GM21528 (cell line): ENCODE measurements around the gene XIAP.
"Not testable (repeated sequence)": the region's sequence is repeated elsewhere in the genome, so short reads cannot be mapped to it uniquely, and the experiment has no call there.

Source experiments
- ATAC-seq: cut with Tn5 transposase; IDR thresholded peaks from one replicate; pipeline ENCODE4 v1.9.1; 2021; ENCODE audit warnings: mild to moderate bottlenecking, moderate library complexity; ENCODE audit not compliant: unreplicated experiment, low FRiP score

XIAP gene

GRCh38 chrX:123873956-123874355, 14.1 kb downstream of the XIAP start:
- no peak for ATAC-seq

GRCh38 chrX:123876177-123876576, 16.3 kb downstream of the XIAP start:
- ATAC-seq: no peak

- ATAC-seq: no peak
These were observed 17.0 kb downstream of the XIAP start for GRCh38 chrX:123876844-123877243.

- peak; percentile 84 for ATAC-seq
These were observed 18.4 kb downstream of the XIAP start for GRCh38 chrX:123878252-123878721.

GRCh38 chrX:123881330-123881729, 21.5 kb downstream of the XIAP start:
- ATAC-seq: no peak

DNA sequence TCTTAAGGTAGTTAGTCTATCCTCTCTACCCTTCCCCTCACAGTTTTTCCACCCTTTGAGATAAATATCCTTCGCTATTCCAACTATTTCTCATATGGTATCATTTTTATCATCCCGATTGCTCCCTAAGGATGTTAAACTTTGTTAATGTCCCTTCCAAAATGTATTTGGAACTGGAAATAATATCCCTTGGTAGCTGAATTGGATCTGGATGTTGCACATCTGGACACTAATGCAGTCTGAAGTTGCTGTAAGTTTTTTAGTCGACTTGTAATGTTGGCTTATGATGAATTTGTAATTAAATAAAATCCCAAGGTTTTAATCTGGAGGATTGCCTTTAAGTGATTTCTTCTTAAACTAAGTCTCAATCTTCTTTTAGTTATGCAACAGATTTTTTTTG, 22.5 kb downstream of the XIAP start:
- no peak for ATAC-seq

GRCh38 chrX:123884809-123885408, 25.1 kb downstream of the XIAP start:
- ATAC-seq: no peak

GRCh38 chrX:123899701-123900100, 39.8 kb downstream of the XIAP start:
- ATAC-seq: no peak

- not testable (repeated sequence) for ATAC-seq
These were observed 43.4 kb downstream of the XIAP start for GRCh38 chrX:123903261-123903660.

- ATAC-seq: no peak
These were observed 45.5 kb downstream of the XIAP start for GRCh38 chrX:123905332-123905731.

DNA sequence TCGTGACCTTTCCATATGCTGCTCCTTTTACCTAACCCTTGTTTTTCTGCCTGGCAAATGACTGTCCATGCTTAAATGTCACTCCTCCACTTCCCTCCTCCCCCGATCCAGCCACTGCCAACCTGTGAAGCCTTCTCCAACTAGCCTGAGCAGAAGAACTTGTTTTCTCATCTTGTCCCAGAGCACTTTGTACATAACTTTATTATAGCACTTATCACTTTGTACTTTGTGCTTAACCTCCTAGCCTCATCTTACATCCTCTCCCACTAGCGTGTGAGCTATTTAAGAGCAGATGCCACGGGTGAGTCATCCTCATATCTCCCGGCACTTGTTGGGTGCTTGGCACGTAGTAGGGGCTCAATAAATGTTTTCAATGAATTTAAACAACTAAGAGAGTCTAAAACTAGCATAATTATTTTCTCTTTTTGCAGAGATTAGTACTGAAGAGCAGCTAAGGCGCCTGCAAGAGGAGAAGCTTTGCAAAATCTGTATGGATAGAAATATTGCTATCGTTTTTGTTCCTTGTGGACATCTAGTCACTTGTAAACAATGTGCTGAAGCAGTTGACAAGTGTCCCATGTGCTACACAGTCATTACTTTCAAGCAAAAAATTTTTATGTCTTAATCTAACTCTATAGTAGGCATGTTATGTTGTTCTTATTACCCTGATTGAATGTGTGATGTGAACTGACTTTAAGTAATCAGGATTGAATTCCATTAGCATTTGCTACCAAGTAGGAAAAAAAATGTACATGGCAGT, 46.9 kb downstream of the XIAP start:
- ATAC-seq: no peak

DNA sequence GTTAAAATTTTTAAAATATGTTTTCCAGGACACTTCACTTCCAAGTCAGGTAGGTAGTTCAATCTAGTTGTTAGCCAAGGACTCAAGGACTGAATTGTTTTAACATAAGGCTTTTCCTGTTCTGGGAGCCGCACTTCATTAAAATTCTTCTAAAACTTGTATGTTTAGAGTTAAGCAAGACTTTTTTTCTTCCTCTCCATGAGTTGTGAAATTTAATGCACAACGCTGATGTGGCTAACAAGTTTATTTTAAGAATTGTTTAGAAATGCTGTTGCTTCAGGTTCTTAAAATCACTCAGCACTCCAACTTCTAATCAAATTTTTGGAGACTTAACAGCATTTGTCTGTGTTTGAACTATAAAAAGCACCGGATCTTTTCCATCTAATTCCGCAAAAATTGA, 49.7 kb downstream of the XIAP start:
- ATAC-seq: no peak

DNA sequence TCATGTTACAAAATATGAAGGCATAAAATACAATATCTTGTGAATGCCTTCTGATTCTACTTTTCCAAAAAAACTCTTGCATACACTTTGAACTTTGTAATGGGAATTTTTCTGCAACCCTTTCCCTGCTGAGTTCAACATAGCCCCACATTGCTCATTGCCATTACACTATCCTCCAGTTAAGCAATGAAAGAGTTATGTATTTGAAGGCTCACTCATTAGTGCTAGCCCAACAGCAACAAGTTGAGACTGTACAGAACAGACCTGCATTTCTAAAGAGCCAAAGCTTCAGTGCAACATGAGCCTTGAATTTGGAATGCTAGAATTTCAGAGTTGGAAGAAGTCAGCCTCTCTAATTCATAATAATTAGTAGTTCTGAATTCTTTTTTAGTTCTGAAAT, 57.2 kb downstream of the XIAP start:
- no peak for ATAC-seq

DNA sequence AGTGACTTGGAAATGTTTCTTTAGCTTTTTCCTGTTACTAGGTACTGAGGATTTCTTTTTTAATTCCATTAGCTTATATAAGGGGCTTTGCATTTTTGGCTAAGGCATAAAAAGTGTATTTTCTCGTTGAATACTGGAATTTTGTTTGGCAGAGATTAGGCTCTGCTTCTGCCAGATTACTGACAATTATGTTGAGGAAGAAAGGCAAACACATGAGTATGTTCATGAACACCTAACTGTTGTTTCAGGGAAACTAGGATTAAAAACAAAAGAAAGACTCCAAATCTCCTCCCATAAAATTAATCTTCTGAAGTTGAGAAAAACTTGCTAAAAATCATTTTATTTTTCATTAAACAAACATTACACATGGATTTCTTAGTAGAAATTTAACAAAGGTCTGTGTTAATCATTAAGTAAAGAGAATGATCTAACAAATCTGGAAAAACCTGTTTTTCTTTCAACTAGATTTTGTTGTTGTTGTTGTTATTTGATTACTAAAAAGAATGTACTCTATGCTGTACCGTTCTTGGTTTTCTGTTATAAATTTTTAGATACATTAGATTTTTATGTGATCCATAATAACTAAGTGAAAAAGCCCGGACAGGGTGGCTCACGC, 58.4 kb downstream of the XIAP start:
- ATAC-seq: no peak

DNA sequence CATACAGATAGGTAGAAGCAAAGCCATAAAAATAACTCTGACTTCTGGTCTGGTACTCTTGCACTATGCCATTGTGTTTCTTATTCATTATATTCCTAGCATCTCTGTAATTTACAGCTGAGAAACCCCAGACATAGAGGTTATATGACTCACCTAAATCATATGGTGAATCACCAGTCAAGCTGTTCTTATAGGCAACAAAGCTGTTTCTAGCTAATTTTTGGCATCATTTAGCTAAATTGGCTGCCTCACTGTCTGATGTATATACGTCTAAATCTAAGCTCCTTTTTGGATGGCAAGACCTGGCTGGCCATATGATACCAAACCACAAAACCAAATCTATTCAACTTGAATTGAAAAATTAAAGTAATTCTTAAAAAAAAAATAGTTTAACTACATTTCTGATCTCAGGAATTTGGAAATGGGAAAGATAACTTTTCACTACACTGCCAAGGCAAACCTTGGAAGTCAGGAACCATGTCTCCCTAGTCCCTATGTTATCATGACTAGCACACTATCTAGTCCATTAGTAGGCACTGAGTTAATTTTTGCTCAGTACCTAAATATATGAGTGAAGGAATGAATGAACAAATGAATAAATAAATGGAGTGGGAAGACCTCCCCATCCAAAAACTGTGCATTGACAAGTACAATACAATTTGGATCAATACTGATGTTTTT, 60.4 kb downstream of the XIAP start:
- no peak for ATAC-seq

- ATAC-seq: no peak
These were observed 63.4 kb downstream of the XIAP start for GRCh38 chrX:123923211-123923610.

GRCh38 chrX:123924186-123924585, 64.3 kb downstream of the XIAP start:
- ATAC-seq: no peak

DNA sequence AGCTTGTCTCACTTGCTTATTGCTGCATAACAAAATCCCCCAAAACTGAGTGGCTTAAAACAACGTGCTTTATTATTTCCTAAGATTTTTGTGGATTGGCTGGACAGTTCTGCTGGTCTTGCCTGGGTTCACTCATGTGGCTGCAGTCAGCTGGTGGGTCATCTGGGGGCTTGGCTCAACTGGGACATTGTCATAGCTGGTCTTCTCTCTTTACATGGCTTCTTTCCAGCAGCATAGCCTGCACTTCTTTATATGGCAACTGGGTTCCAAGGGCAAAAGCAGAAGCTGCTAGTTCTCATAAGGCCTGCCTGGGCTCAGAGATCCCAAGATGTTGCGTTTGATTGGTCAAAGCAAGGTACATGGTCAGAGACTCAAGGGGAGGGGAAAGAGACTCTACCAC, 68.0 kb downstream of the XIAP start:
- no peak for ATAC-seq

- not testable (repeated sequence) for ATAC-seq
These were observed 72.2 kb downstream of the XIAP start for GRCh38 chrX:123932055-123932454.

- no peak for ATAC-seq
These were observed 83.2 kb downstream of the XIAP start for GRCh38 chrX:123943074-123943473.

GRCh38 chrX:123943488-123943887, 83.6 kb downstream of the XIAP start:
- no peak for ATAC-seq
